ENCODE results near the gene KAT2B.

DNA sequence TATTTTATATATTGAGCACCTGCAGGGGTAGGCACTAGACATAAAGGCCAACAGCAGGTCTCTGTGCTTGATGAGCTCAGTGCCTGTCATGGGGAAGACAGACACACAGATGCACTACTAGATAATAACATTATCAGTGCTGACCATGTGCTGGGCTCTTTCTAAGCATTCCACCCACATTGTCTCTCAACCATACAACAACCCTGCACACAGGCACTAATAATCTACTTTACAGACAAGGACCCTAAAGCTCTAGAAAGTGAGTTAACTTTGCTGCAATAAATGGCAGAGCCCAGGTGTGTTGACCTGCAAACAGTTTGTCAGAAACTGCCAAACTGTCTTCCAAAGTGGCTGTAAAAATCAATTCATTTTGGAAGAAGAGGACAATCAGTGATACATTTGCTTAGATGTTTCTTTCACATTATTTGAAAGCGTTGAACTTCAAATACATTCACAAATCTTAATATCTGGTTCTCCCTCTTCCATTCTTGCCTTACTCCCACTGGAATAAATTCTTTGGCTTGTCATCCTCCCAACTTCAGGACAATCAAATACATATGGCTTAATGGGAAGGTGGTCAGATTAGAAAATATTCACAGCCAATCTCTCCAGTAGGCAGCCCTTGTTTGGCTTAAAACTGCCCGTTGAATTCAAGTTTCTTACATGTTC is 17.2 kb upstream of the KAT2B start:
- TF ChIP-seq, protein P1, sequence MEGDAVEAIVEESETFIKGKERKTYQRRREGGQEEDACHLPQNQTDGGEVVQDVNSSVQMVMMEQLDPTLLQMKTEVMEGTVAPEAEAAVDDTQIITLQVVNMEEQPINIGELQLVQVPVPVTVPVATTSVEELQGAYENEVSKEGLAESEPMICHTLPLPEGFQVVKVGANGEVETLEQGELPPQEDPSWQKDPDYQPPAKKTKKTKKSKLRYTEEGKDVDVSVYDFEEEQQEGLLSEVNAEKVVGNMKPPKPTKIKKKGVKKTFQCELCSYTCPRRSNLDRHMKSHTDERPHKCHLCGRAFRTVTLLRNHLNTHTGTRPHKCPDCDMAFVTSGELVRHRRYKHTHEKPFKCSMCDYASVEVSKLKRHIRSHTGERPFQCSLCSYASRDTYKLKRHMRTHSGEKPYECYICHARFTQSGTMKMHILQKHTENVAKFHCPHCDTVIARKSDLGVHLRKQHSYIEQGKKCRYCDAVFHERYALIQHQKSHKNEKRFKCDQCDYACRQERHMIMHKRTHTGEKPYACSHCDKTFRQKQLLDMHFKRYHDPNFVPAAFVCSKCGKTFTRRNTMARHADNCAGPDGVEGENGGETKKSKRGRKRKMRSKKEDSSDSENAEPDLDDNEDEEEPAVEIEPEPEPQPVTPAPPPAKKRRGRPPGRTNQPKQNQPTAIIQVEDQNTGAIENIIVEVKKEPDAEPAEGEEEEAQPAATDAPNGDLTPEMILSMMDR (IDR thresholded peaks at IDR 0.05; ENCODE audit: control extremely low read depth in 1 of 3, insufficient read depth in 1 of 3, low read depth in 1 of 3, low read length in 3 of 3) = no peak
- TF ChIP-seq POLR2A (IDR thresholded peaks at IDR 0.05; ENCODE audit: control extremely low read depth in 1 of 2, low read depth in 2 of 2, low read length in 2 of 2) (no peak), SP4 (IDR thresholded peaks at IDR 0.05; ENCODE audit: low read length) (no peak), RAD21 (IDR thresholded peaks at IDR 0.05 in 1 of 2, conservative IDR thresholded peaks at IDR 0.05 in 1 of 2; ENCODE audit: low read depth in 2 of 2, low read length in 2 of 2) (no peak), SP1 (IDR thresholded peaks at IDR 0.05; ENCODE audit: low read depth, low read length) (no peak), EZH2 (IDR thresholded peaks at IDR 0.05; ENCODE audit: low read depth, low read length, severe bottlenecking) (no peak), NANOG (IDR thresholded peaks at IDR 0.05; ENCODE audit: insufficient read depth, low read depth, low read length, poor library complexity, severe bottlenecking) (no peak), JUND (IDR thresholded peaks at IDR 0.05; ENCODE audit: low read length) (no peak), POLR2AphosphoS5 (IDR thresholded peaks at IDR 0.05; ENCODE audit: low read depth, low read length) (no peak)
- TF ChIP-seq, protein P2, sequence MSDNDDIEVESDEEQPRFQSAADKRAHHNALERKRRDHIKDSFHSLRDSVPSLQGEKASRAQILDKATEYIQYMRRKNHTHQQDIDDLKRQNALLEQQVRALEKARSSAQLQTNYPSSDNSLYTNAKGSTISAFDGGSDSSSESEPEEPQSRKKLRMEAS (IDR thresholded peaks at IDR 0.05) = no peak
